NCI-H2107 treated with DMSO at 0.1 percent for 48 hours (cell line): Measurements from ENCODE around the gene BORCS6.
"Not testable (repeated sequence)": the region's sequence is repeated elsewhere in the genome, so short reads cannot be mapped to it uniquely, and the experiment has no call there.

Experiments used
- DNase-seq: peaks from one replicate; lab custom pipeline; 2025; ENCODE audit not compliant: unreplicated experiment; lab: John Stamatoyannopoulos, UW

Gene BORCS6

GRCh38 chr17:8189711-8190477 is at the start of gene BORCS6:
BORCS6 (minus strand) TSS chr17:8190180; CDS start chr17:8190140, 40 bp downstream.
- DNase-seq = peak; percentile 88

- DNase-seq = no peak
These were observed 47.9 kb upstream of the BORCS6 start for GRCh38 chr17:8237886-8238285.

- no peak for DNase-seq
These were observed 47.2 kb upstream of the BORCS6 start for GRCh38 chr17:8237175-8237574.

GRCh38 chr17:8235676-8236075 is 45.7 kb upstream of the BORCS6 start:
- no peak for DNase-seq

GRCh38 chr17:8234361-8235270 is 44.6 kb upstream of the BORCS6 start:
- no peak for DNase-seq

GRCh38 chr17:8231701-8232100 is 41.7 kb upstream of the BORCS6 start:
- no peak for DNase-seq

- DNase-seq = no peak
These were observed 37.2 kb upstream of the BORCS6 start for GRCh38 chr17:8227238-8227581.

- DNase-seq = peak; percentile 18
These were observed 36.7 kb upstream of the BORCS6 start for GRCh38 chr17:8226536-8227237.

GRCh38 chr17:8225813-8226535 is 36.0 kb upstream of the BORCS6 start:
- DNase-seq = no peak

GRCh38 chr17:8224891-8225812 is 35.2 kb upstream of the BORCS6 start:
- DNase-seq = no peak

- peak; percentile 16 for DNase-seq
These were observed 33.6 kb upstream of the BORCS6 start for GRCh38 chr17:8223356-8224126.

GRCh38 chr17:8222630-8223355 is 32.8 kb upstream of the BORCS6 start:
- peak; percentile 57 for DNase-seq

- DNase-seq = no peak
These were observed 32.3 kb upstream of the BORCS6 start for GRCh38 chr17:8222380-8222629.

- DNase-seq = peak; percentile 78
These were observed 31.8 kb upstream of the BORCS6 start for GRCh38 chr17:8221663-8222379.

GRCh38 chr17:8220783-8221662 is 31.0 kb upstream of the BORCS6 start:
- peak; percentile 62 for DNase-seq

GRCh38 chr17:8214000-8214399 is 24.0 kb upstream of the BORCS6 start:
- not testable (repeated sequence) for DNase-seq
